OCI-LY1 (cell line): ENCODE results near the gene ARL15.

Experiments used
- H2AFZ ChIP-seq: fragments of 200-600 bp; sonication (generic), shearing (Covaris generic); 2 replicates; pipeline ENCODE4 v1.6.0; 2014; ENCODE audit warnings: antibody characterized with exemption, mild to moderate bottlenecking, low read length
- H3F3A ChIP-seq: fragments of 200-600 bp; sonication (generic), shearing (Covaris generic); 2 replicates; pipeline ENCODE4 v1.6.0; 2014; ENCODE audit warnings: mild to moderate bottlenecking, antibody characterized with exemption, low read length, moderate library complexity; ENCODE audit not compliant: insufficient read depth
- H3K27ac ChIP-seq: fragments of 200-600 bp; sonication (generic); 2 replicates; pipeline ENCODE4 v1.5.1; 2014; ENCODE audit warnings: low read length, mixed run types, mild to moderate bottlenecking, low read depth; ENCODE audit not compliant: poor library complexity, severe bottlenecking
- H3K27me3 ChIP-seq: fragments of 200-600 bp; sonication (generic); 2 replicates; pipeline ENCODE4 v1.6.0; 2014; ENCODE audit warnings: antibody characterized with exemption, mild to moderate bottlenecking, low read length, moderate library complexity; ENCODE audit not compliant: insufficient read depth
- H3K36me3 ChIP-seq: fragments of 200-600 bp; sonication (generic); 2 replicates; pipeline ENCODE4 v1.6.1; 2014; ENCODE audit warnings: mild to moderate bottlenecking, antibody characterized with exemption, low read length, moderate library complexity, mixed read lengths; ENCODE audit not compliant: insufficient read depth
- H3K4me1 ChIP-seq: fragments of 200-600 bp; sonication (generic); 2 replicates; pipeline ENCODE4 v1.5.1; 2014; ENCODE audit warnings: mild to moderate bottlenecking, low read length, moderate library complexity; ENCODE audit not compliant: insufficient read depth, severe bottlenecking
- H3K4me2 ChIP-seq: fragments of 200-600 bp; sonication (generic), shearing (Covaris generic); 2 replicates; pipeline ENCODE4 v1.6.1; 2014; ENCODE audit warnings: low read length
- H3K4me3 ChIP-seq: fragments of 200-600 bp; sonication (generic); 2 replicates; pipeline ENCODE4 v1.5.1; 2014; ENCODE audit warnings: low read length, low read depth, mild to moderate bottlenecking, mixed read lengths; ENCODE audit not compliant: poor library complexity, severe bottlenecking
- H3K79me2 ChIP-seq: fragments of 200-600 bp; shearing (Covaris generic); 2 replicates; pipeline ENCODE4 v1.6.1; 2016; ENCODE audit warnings: mixed run types, low read length, mixed read lengths; ENCODE audit not compliant: insufficient read depth
- H3K9ac ChIP-seq: fragments of 200-600 bp; sonication (generic), shearing (Covaris generic); 2 replicates; pipeline ENCODE4 v1.6.1; 2014; ENCODE audit warnings: mild to moderate bottlenecking, low read length, mixed read lengths
- H3K9me2 ChIP-seq: fragments of 200-600 bp; sonication (generic), shearing (Covaris generic); 2 replicates; pipeline ENCODE4 v1.6.1; 2014; ENCODE audit warnings: low read depth, mild to moderate bottlenecking, low read length, mixed read lengths
- H3K9me3 ChIP-seq: fragments of 200-600 bp; shearing (Covaris generic); 2 replicates; pipeline ENCODE4 v1.6.1; 2014; ENCODE audit warnings: low read length, mixed read lengths
- H4K20me1 ChIP-seq: fragments of 200-600 bp; sonication (generic), shearing (Covaris generic); 2 replicates; pipeline ENCODE4 v1.6.0; 2016; ENCODE audit warnings: mild to moderate bottlenecking, low read length; ENCODE audit not compliant: insufficient read depth
- CTCF ChIP-seq: fragments of 200-600 bp; sonication (generic), shearing (Covaris generic); IDR thresholded peaks from 2 replicates; pipeline ENCODE4 v1.5.1; 2017; ENCODE audit warnings: mild to moderate bottlenecking, antibody characterized with exemption, low read length, moderate library complexity, mixed read lengths
- EZH2 ChIP-seq: fragments of 200-600 bp; sonication (generic), shearing (Covaris generic); IDR thresholded peaks from 2 replicates; pipeline ENCODE4 v1.8.0; 2017; ENCODE audit warnings: borderline replicate concordance, mixed run types, mild to moderate bottlenecking, antibody characterized with exemption, low read length, moderate library complexity, mixed read lengths

ARL15 gene

GRCh38 chr5:54206580-54207229 is 103.7 kb downstream of the ARL15 start:
- H3K9me3 ChIP-seq: no peaks in the 10 kb centered on the region
- H3K27me3 ChIP-seq: no peaks in the 10 kb centered on the region
- H3K36me3 ChIP-seq: no peaks in the 10 kb centered on the region
- no peaks in the 10 kb centered on the region for H4K20me1 ChIP-seq
- H3K9me2 ChIP-seq: no peaks in the 10 kb centered on the region
- H3K4me3 ChIP-seq: no peak overlapping the region
- no peaks in the 10 kb centered on the region for H3K79me2 ChIP-seq
- H3K4me1 ChIP-seq: peaks cover 41% of the 10 kb centered on the region
- no peak overlapping the region for H3K9ac ChIP-seq
- peak overlapping the region; percentile 1 for H3K27ac ChIP-seq
- no peaks in the 10 kb centered on the region for H3F3A ChIP-seq
- H3K4me2 ChIP-seq: peak overlapping the region; percentile 17; the same call in 1 of the 2 replicates
- TF ChIP-seq EZH2: no peak
- no peak for TF ChIP-seq CTCF
- H2AFZ ChIP-seq: no peak overlapping the region

GRCh38 chr5:54205918-54206317 is 104.5 kb downstream of the ARL15 start:
- no peaks in the 10 kb centered on the region for H3F3A ChIP-seq
- no peaks in the 10 kb centered on the region for H3K27me3 ChIP-seq
- H3K9me2 ChIP-seq: no peaks in the 10 kb centered on the region
- H3K27ac ChIP-seq: no peak overlapping the region
- no peak overlapping the region for H3K9ac ChIP-seq
- no peak overlapping the region for H3K4me2 ChIP-seq
- no peaks in the 10 kb centered on the region for H3K36me3 ChIP-seq
- no peak overlapping the region for H2AFZ ChIP-seq
- H3K79me2 ChIP-seq: no peaks in the 10 kb centered on the region
- no peaks in the 10 kb centered on the region for H3K9me3 ChIP-seq
- H3K4me1 ChIP-seq: peaks cover 39% of the 10 kb centered on the region
- TF ChIP-seq CTCF: no peak
- no peak for TF ChIP-seq EZH2
- no peak overlapping the region for H3K4me3 ChIP-seq
- H4K20me1 ChIP-seq: no peaks in the 10 kb centered on the region

GRCh38 chr5:54205453-54205852 is 104.9 kb downstream of the ARL15 start:
- Histone ChIP-seq H2AFZ (no peak overlapping the region), H3K9ac (no peak overlapping the region)

More at GRCh38 chr5:54205453-54205852, 104.9 kb downstream of the ARL15 start:
- Histone ChIP-seq H3K9me2 (no peaks in the 10 kb centered on the region), H4K20me1 (no peaks in the 10 kb centered on the region), H3K4me1 (peaks cover 34% of the 10 kb centered on the region), H3F3A (no peaks in the 10 kb centered on the region), H3K36me3 (no peaks in the 10 kb centered on the region), H3K9me3 (no peaks in the 10 kb centered on the region), H3K27ac (no peak overlapping the region), H3K4me2 (no peak overlapping the region), H3K27me3 (no peaks in the 10 kb centered on the region), H3K4me3 (no peak overlapping the region), H3K79me2 (no peaks in the 10 kb centered on the region)
- TF ChIP-seq EZH2: no peak
- no peak for TF ChIP-seq CTCF
